IMR-90 (cell line): Measurements from ENCODE around the gene ZNF432. TPM values are rescaled to one million over a fixed set of nuclear protein-coding genes. Genes with fewer than 3 reads are reported as not detected.
"Not testable (repeated sequence)": the region's sequence is repeated elsewhere in the genome, so short reads cannot be mapped to it uniquely, and the experiment has no call there.

Experiments used
- ATAC-seq: fragments of 200-7000 bp; cut with Tn5 transposase; 2 replicates; pipeline ENCODE4 v1.9.1; 2020; ENCODE audit warnings: low read depth, mild to moderate bottlenecking, moderate library complexity
- BruUV-seq: library from RNA; stranded (reverse); fragments of 400-500 nt; replicated peaks from 2 replicates; lab custom pipeline; 2021; lab: Mats Ljungman, UMichigan
- CTCF ChIA-PET: fragments of 300-600 bp; formaldehyde crosslinking; extraction: SDS; loops from one replicate; lab custom pipeline; 2021; ENCODE audit warnings: antibody characterized with exemption; lab: Yijun Ruan, JAX
- POLR2A ChIA-PET: fragments of 300-600 bp; sonication (Branson Sonifier 250); formaldehyde crosslinking; loops from one replicate; lab custom pipeline; 2022; ENCODE audit warnings: antibody characterized with exemption; ENCODE audit not compliant: unreplicated experiment; lab: Charles Lee
- DNase-seq: peaks from one replicate; pipeline ENCODE4 v3.0.0; 2013
- H2AFZ ChIP-seq: replicated peaks from 2 replicates; pipeline ENCODE3; 2013; ENCODE audit warnings: low read length, mild to moderate bottlenecking; ENCODE audit not compliant: poor library complexity
- H2AK5ac ChIP-seq: 2 replicates; pipeline ENCODE4 v1.6.1; 2013; ENCODE audit warnings: low read depth, low read length, inconsistent platforms
- H2AK9ac ChIP-seq: replicated peaks from 2 replicates; pipeline ENCODE3; 2013; ENCODE audit warnings: mild to moderate bottlenecking, low read depth, low read length, moderate library complexity; ENCODE audit not compliant: poor library complexity
- H2BK120ac ChIP-seq: 2 replicates; pipeline ENCODE4 v1.6.1; 2013; ENCODE audit warnings: low read depth, low read length, inconsistent platforms
- H2BK15ac ChIP-seq: 3 replicates; pipeline ENCODE4 v1.6.1; 2013; ENCODE audit warnings: low read depth, low read length, inconsistent platforms
- H2BK20ac ChIP-seq: 2 replicates; pipeline ENCODE4 v1.6.1; 2013; ENCODE audit warnings: low read depth, mild to moderate bottlenecking, inconsistent platforms, low read length, moderate library complexity
- H2BK5ac ChIP-seq: 2 replicates; pipeline ENCODE4 v1.6.1; 2013; ENCODE audit warnings: mild to moderate bottlenecking, low read depth, low read length, inconsistent platforms; ENCODE audit not compliant: poor library complexity, severe bottlenecking
- H3K14ac ChIP-seq: replicated peaks from 2 replicates; pipeline ENCODE4 v1.6.1; 2013; ENCODE audit warnings: low read depth, low read length, inconsistent platforms
- H3K18ac ChIP-seq: 2 replicates; pipeline ENCODE4 v1.6.1; 2013; ENCODE audit warnings: low read depth, low read length, control low read depth
- H3K23ac ChIP-seq: 2 replicates; pipeline ENCODE4 v1.6.1; 2013; ENCODE audit warnings: low read depth, low read length, inconsistent platforms
- H3K27ac ChIP-seq: 2 replicates; pipeline ENCODE4 v1.5.1; 2013; ENCODE audit warnings: mild to moderate bottlenecking, control low read depth, low read length; ENCODE audit not compliant: insufficient read depth
- H3K27me3 ChIP-seq: 2 replicates; pipeline ENCODE4 v1.6.1; 2013; ENCODE audit warnings: low read length; ENCODE audit not compliant: control insufficient read depth, insufficient read depth
- H3K36me3 ChIP-seq: 2 replicates; pipeline ENCODE4 v1.6.1; 2013; ENCODE audit warnings: low read length, mixed read lengths; ENCODE audit not compliant: control insufficient read depth, insufficient read depth
- H3K4ac ChIP-seq: 2 replicates; pipeline ENCODE4 v1.6.1; 2013; ENCODE audit warnings: low read depth, low read length, inconsistent platforms
- H3K4me1 ChIP-seq: 2 replicates; pipeline ENCODE4 v1.6.1; 2013; ENCODE audit warnings: low read length, mixed read lengths; ENCODE audit not compliant: control insufficient read depth, insufficient read depth
- H3K4me2 ChIP-seq: 2 replicates; pipeline ENCODE4 v1.6.1; 2013; ENCODE audit warnings: low read depth, mild to moderate bottlenecking, control low read depth, low read length, moderate library complexity
- H3K4me3 ChIP-seq: 2 replicates; pipeline ENCODE4 v1.5.1; 2013; ENCODE audit warnings: low read depth, mild to moderate bottlenecking, control low read depth, low read length, moderate library complexity; ENCODE audit not compliant: insufficient read depth
- H3K56ac ChIP-seq: 2 replicates; pipeline ENCODE4 v1.6.1; 2013; ENCODE audit warnings: low read length, inconsistent platforms; ENCODE audit not compliant: insufficient read depth; ENCODE audit errors: extremely low read depth
- H3K79me1 ChIP-seq, 2 experiments: 2 replicates each; pipeline ENCODE4 v1.6.1; 2013; ENCODE audit warnings: low read length in 2 of 2, inconsistent platforms in 1 of 2, low read depth in 1 of 2
- H3K9ac ChIP-seq: 2 replicates; pipeline ENCODE4 v1.6.1; 2013; ENCODE audit warnings: low read depth, low read length, control low read depth
- H3K9me1 ChIP-seq: 2 replicates; pipeline ENCODE4 v1.6.1; 2013; ENCODE audit warnings: low read length, inconsistent platforms; ENCODE audit not compliant: insufficient read depth
- H3K9me3 ChIP-seq: 2 replicates; pipeline ENCODE4 v1.6.1; 2013; ENCODE audit warnings: low read length; ENCODE audit not compliant: control insufficient read depth, insufficient read depth
- H4K20me1 ChIP-seq: 2 replicates; pipeline ENCODE4 v1.6.1; 2013; ENCODE audit warnings: low read length, inconsistent platforms; ENCODE audit not compliant: insufficient read depth
- H4K5ac ChIP-seq: 2 replicates; pipeline ENCODE4 v1.6.1; 2013; ENCODE audit warnings: mild to moderate bottlenecking, low read depth, low read length, control low read depth
- H4K8ac ChIP-seq, 2 experiments: 2 replicates each; pipeline ENCODE4 v1.6.1; 2013; ENCODE audit warnings: low read depth in 2 of 2, low read length in 2 of 2, control low read depth in 1 of 2, inconsistent platforms in 1 of 2
- H4K91ac ChIP-seq: 2 replicates; pipeline ENCODE4 v1.6.1; 2013; ENCODE audit warnings: low read depth, low read length, inconsistent platforms; ENCODE audit not compliant: insufficient read depth
- WGBS, 2 experiments: methylation state at CpG; one replicate each; pipeline versions ENCODE4 v1.1.5 to v1.1.7; 2013; ENCODE audit warnings: missing lambda C conversion rate in 2 of 2; ENCODE audit not compliant: insufficient read length in 1 of 2; ENCODE audit errors: extremely low coverage in 2 of 2; 5-methylcytosine and 5-hydroxymethylcytosine counted together
- dilution Hi-C: fragments of 300-500 bp; cut with HindIII; formaldehyde crosslinking; loops from one replicate; pipeline ENCODE4 v1.14.3; 2018; ENCODE audit warnings: low sequenced_read_pairs; ENCODE audit not compliant: unreplicated experiment
- in situ Hi-C: fragments of 300-500 bp; cut with MboI; formaldehyde crosslinking; loops from 3 replicates; pipeline ENCODE4 v1.14.3; 2019; ENCODE audit warnings: low sequenced_read_pairs, inconsistent platforms, mixed read lengths
- intact Hi-C: fragments of 100-400 bp; cut with micrococcal nuclease; formaldehyde crosslinking; loops from 2 replicates; pipeline ENCODE4 v1.10.0; 2022
- polyA plus RNA-seq, 3 experiments: library from polyadenylated mRNA; depleted of rRNA; stranded (reverse); fragments of >200 nt; gene quantifications; 2 replicates each; pipeline ENCODE4 v1.2.3, GENCODE V29; 2012; ENCODE audit warnings: low replicate concordance in 1 of 3
- total RNA-seq: library from RNA; depleted of rRNA; stranded (reverse); fragments of >200 nt; gene quantifications from 2 replicates; pipeline ENCODE4 v1.2.3, GENCODE V29; 2012

The ZNF432 gene
- total and polyA plus RNA-seq, 2 of the 4 experiments (the other 2 are of a cell fraction) = 4.5 to 12.4 TPM

- H4K20me1 ChIP-seq, H3K4ac ChIP-seq, dilution Hi-C loops, H3K9me1 ChIP-seq, H2AK5ac ChIP-seq, CTCF ChIA-PET, H3K36me3 ChIP-seq, BruUV-seq, DNase-seq, H2BK120ac ChIP-seq, H2BK5ac ChIP-seq, POLR2A ChIA-PET, in situ Hi-C loops, H2AK9ac ChIP-seq, ATAC-seq, H2AFZ ChIP-seq, H4K5ac ChIP-seq, H4K8ac ChIP-seq, H3K14ac ChIP-seq, H2BK15ac ChIP-seq, H4K91ac ChIP-seq, H3K56ac ChIP-seq, H3K4me1 ChIP-seq, H3K18ac ChIP-seq, H3K4me3 ChIP-seq, H3K9ac ChIP-seq, intact Hi-C loops, H2BK20ac ChIP-seq, H3K23ac ChIP-seq, H3K27me3 ChIP-seq, H3K27ac ChIP-seq, H3K4me2 ChIP-seq: not testable (repeated sequence)
- Histone ChIP-seq H3K9me3 (peaks cover 32% of the 10 kb centered on the region), H3K79me1 (peaks cover 8 to 19% of the 10 kb centered on the region in 2 experiments; a peak in 3 of 4 replicates)
- WGBS, 2 experiments = no CpG with 5 or more reads among the region's 3 CpGs
Observed at GRCh38 chr19:52096416-52096815, 47.8 kb upstream of the ZNF432 start.
